GM13977 (cell line): ENCODE data around the gene CPNE1.
A peak's percentile ranks its signal among the peaks of the same experiment; 100 is the strongest.
"Not testable (repeated sequence)": the region's sequence is repeated elsewhere in the genome, so short reads cannot be mapped to it uniquely, and the experiment has no call there.

Experiments
- DNase-seq: peaks from one replicate; pipeline ENCODE4 v3.0.0; 2012; ENCODE audit warnings: low spot score
- in situ Hi-C: fragments of 300-500 bp; cut with MboI; formaldehyde crosslinking; loops from one replicate; pipeline ENCODE4 v1.12.0; 2022; ENCODE audit warnings: low sequenced_read_pairs, low pct_unique_long_range_greater_than_20kb, mixed read lengths, inconsistent platforms; ENCODE audit not compliant: unreplicated experiment
- TF ChIP-seq, protein P1 (sequence below): IDR thresholded peaks from 2 replicates; pipeline ENCODE4 v1.5.1; 2012; ENCODE audit warnings: mild to moderate bottlenecking, control low read depth; ENCODE audit not compliant: insufficient read depth; ENCODE audit errors: extremely low read depth, missing control alignments

Gene CPNE1

DNA sequence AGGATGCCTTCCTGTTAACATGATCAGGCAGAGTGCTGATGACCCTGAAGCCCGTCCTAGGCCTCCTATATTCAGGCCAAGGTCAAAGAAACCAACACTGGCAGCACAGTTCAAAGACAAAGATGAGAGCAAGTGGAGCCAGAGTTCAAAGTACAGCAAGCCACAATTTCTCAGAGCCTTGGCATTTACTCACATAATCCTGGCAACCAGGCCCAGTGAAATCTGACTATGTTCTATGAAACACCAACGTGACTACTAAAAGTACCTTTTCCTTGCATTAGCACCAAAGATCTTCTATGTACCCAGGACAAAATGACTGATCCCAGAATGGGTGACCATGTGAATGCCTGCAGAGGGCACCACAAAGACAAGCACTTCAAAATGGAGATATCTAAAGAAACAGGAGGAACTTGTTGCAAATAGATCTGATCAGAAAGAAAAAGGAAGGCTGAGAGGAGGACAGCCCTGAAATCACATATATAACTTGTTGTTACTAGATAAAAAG lies 30.6 kb upstream of the CPNE1 start:
- TF ChIP-seq, protein P1, sequence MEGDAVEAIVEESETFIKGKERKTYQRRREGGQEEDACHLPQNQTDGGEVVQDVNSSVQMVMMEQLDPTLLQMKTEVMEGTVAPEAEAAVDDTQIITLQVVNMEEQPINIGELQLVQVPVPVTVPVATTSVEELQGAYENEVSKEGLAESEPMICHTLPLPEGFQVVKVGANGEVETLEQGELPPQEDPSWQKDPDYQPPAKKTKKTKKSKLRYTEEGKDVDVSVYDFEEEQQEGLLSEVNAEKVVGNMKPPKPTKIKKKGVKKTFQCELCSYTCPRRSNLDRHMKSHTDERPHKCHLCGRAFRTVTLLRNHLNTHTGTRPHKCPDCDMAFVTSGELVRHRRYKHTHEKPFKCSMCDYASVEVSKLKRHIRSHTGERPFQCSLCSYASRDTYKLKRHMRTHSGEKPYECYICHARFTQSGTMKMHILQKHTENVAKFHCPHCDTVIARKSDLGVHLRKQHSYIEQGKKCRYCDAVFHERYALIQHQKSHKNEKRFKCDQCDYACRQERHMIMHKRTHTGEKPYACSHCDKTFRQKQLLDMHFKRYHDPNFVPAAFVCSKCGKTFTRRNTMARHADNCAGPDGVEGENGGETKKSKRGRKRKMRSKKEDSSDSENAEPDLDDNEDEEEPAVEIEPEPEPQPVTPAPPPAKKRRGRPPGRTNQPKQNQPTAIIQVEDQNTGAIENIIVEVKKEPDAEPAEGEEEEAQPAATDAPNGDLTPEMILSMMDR: no peak
- in situ Hi-C loops: no loop called here
- DNase-seq: no peak

DNA sequence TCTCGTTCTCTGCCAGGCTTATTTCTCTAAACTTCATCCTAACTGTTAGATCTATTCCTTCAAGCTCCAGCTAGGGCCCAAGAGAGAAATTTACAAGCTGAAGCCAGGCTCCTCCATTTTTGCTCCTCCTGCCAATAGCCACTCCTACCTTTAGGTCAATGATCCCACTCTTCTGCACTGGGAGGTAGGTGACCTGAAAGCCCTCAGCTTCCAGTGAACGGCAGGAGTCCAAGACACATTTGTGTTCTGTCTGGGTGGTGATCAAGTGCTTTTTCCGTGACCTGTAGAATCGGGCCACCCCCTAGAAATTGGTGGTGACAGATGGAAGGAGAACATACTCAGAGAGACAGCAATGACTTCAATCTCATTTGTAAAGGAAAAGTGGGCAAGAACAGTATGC lies 25.6 kb upstream of the CPNE1 start:
- no peak for DNase-seq
- in situ Hi-C loops: no loop called here
- TF ChIP-seq, protein P1: no peak

GRCh38 chr20:35686872-35687271 lies 22.2 kb upstream of the CPNE1 start:
- DNase-seq, in situ Hi-C loops: not testable (repeated sequence)
- TF ChIP-seq, protein P1: peak; percentile 28

DNA sequence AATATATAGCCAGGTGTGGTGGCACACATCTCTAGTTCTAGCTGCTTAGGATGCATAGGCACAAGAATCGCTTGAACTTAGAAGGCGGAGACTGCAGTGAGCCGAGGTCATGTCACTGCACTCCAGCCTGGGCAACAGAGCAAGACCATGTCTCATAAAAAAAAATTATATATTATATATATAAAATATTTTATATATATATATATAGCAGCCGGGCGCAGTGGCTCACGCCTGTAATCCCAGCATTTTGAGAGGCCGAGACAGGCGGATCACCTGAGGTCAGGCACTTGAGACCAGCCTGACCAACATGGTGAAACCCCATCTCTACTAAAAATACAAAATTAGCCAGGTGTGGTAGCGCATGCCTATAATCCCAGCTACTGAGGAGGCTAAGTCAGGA lies 20.7 kb upstream of the CPNE1 start:
- DNase-seq, in situ Hi-C loops: not testable (repeated sequence)

DNA sequence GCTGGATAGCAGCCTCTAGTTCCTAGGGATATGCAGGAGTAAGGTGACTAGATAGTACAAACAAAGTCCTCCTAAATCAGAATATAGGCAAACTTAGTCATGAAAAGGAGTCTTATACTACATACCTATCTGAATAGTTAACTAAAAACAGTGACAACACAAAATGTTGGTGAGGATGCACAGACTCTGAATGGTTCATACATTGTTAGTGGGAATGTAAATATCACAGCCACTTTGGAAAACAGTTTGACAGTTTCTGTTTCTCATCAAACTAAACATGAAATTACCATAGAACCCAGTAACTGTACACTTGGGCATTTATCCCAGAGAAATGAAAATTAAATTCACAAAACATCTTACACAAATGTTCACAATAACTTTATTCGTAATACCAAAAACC lies 17.3 kb upstream of the CPNE1 start:
- DNase-seq: no peak
- in situ Hi-C loops: no loop called here
- TF ChIP-seq, protein P1: no peak

DNA sequence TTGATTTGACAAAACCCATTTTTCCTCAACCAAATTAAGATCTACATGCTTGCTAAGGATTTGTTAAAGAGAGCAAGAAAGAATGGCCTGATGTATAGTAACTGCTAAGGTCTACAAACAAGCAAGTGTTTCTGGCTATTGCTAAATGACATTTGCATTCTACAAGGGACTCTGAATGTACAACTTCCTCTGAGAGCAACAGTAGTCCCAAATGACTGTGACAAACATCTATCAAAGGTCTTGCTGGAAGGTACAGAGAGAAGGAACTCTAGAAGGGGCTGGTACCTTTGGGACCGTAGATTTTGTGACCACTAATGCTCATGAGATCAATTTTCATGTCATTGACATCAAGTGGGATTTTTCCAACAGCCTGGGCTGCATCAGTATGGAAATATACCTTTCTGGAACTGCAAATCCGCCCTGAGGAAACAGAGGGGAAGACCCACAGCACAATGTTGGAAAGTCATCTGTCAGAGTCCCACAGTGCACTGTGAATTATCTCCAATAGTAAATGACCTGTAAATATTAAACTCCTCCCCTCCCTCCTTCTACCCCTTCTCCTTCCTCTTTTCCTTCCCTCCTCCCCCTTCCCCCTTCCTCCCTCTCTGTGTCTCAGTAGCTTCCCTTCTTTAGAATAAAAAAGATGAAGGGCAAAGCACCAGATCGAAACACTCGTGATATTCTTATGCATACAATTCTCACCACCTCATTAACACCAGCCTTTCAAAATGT lies 15.9 kb upstream of the CPNE1 start:
- in situ Hi-C loops: no loop called here
- no peak for DNase-seq

DNA sequence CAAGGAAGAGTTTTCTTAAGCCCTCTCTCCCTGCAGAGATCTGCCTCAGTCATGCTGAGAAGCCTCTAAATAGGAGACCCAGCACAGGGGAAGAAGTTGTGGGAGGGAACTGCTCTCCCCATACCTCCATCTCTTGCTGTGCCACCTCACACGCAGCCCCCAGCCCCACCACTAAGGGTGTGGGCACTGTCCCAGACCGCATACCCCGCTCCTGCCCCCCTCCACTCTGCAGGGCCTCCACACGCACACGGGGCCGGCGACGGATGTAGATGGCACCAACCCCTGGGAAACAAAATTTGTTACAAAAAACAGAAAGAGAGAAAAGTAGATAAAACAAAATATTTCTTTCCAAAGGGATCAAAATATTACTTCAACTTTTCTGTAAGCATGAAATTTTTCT lies 10.2 kb upstream of the CPNE1 start:
- TF ChIP-seq, protein P1: no peak
- in situ Hi-C loops: no loop called here
- DNase-seq: no peak

More for the DNA sequence above, 15.9 kb upstream of the CPNE1 start:
- TF ChIP-seq, protein P1: no peak
